H9 (cell line): ENCODE data around the gene KRT3. TPM values are rescaled to one million over a fixed set of nuclear protein-coding genes. Genes with fewer than 3 reads are reported as not detected.

Experiments
- DNase-seq: peaks from one replicate; pipeline ENCODE4 v3.0.0-alpha.2; 2017
- H2AFZ ChIP-seq: one replicate; pipeline ENCODE4 v1.6.1; 2013; ENCODE audit warnings: mild to moderate bottlenecking, low read length, control low read depth, moderate library complexity
- H2AK5ac ChIP-seq: 2 replicates; pipeline ENCODE4 v1.6.1; 2013; ENCODE audit warnings: low read length, control low read depth, mixed read lengths; ENCODE audit not compliant: insufficient read length
- H2BK120ac ChIP-seq: one replicate; pipeline ENCODE4 v1.6.1; 2013; ENCODE audit warnings: low read depth, mild to moderate bottlenecking, low read length, control low read depth, inconsistent platforms; ENCODE audit not compliant: poor library complexity, severe bottlenecking
- H2BK12ac ChIP-seq: 2 replicates; pipeline ENCODE4 v1.6.1; 2013; ENCODE audit warnings: low read length, control low read depth, mixed read lengths, low read depth; ENCODE audit not compliant: insufficient read length
- H2BK15ac ChIP-seq: 2 replicates; pipeline ENCODE4 v1.6.1; 2013; ENCODE audit warnings: low read depth, low read length, control low read depth
- H2BK20ac ChIP-seq: one replicate; pipeline ENCODE4 v1.6.1; 2013; ENCODE audit warnings: low read depth, mild to moderate bottlenecking, low read length, control low read depth, inconsistent platforms; ENCODE audit not compliant: poor library complexity, severe bottlenecking
- H2BK5ac ChIP-seq: 2 replicates; pipeline ENCODE4 v1.6.1; 2013; ENCODE audit warnings: low read length, control low read depth, mixed read lengths; ENCODE audit not compliant: insufficient read length
- H3K14ac ChIP-seq: 2 replicates; pipeline ENCODE4 v1.6.1; 2013; ENCODE audit warnings: low read length, control low read depth; ENCODE audit not compliant: insufficient read depth
- H3K18ac ChIP-seq: 2 replicates; pipeline ENCODE4 v1.6.1; 2013; ENCODE audit warnings: low read depth, mild to moderate bottlenecking, mixed read lengths, low read length, control low read depth; ENCODE audit not compliant: insufficient read length
- H3K23ac ChIP-seq: 2 replicates; pipeline ENCODE4 v1.6.1; 2013; ENCODE audit warnings: low read length, control low read depth, mixed read lengths, low read depth; ENCODE audit not compliant: insufficient read length
- H3K23me2 ChIP-seq: 2 replicates; pipeline ENCODE4 v1.6.1; 2013; ENCODE audit warnings: low read depth, mild to moderate bottlenecking, mixed read lengths, low read length, control low read depth; ENCODE audit not compliant: insufficient read length, poor library complexity, severe bottlenecking
- H3K27ac ChIP-seq: 2 replicates; pipeline ENCODE4 v1.5.1; 2013; ENCODE audit warnings: low read length, control low read depth, mixed read lengths, low read depth; ENCODE audit not compliant: insufficient read length
- H3K27me3 ChIP-seq: 2 replicates; pipeline ENCODE4 v1.6.1; 2013; ENCODE audit warnings: low read length, control low read depth, inconsistent platforms; ENCODE audit not compliant: insufficient read depth
- H3K4ac ChIP-seq: 2 replicates; pipeline ENCODE4 v1.6.1; 2013; ENCODE audit warnings: low read depth, mild to moderate bottlenecking, control low read depth, inconsistent platforms, low read length, moderate library complexity
- H3K4me1 ChIP-seq: 2 replicates; pipeline ENCODE4 v1.6.1; 2013; ENCODE audit warnings: low read length, control low read depth, inconsistent platforms; ENCODE audit not compliant: insufficient read depth
- H3K4me2 ChIP-seq: 2 replicates; pipeline ENCODE4 v1.6.1; 2013; ENCODE audit warnings: low read length, control low read depth, mixed read lengths; ENCODE audit not compliant: insufficient read length, insufficient read depth
- H3K56ac ChIP-seq: 2 replicates; pipeline ENCODE4 v1.6.1; 2013; ENCODE audit warnings: low read depth, mild to moderate bottlenecking, mixed read lengths, low read length, control low read depth; ENCODE audit not compliant: insufficient read length
- H3K79me1 ChIP-seq: 2 replicates; pipeline ENCODE4 v1.6.1; 2013; ENCODE audit warnings: low read depth, mild to moderate bottlenecking, moderate library complexity, low read length, control low read depth, inconsistent platforms; ENCODE audit not compliant: insufficient read depth, poor library complexity, severe bottlenecking
- H3K79me2 ChIP-seq: 2 replicates; pipeline ENCODE4 v1.6.1; 2013; ENCODE audit warnings: low read length, control low read depth, inconsistent platforms; ENCODE audit not compliant: insufficient read depth
- H3K9ac ChIP-seq: 2 replicates; pipeline ENCODE4 v1.6.1; 2013; ENCODE audit warnings: low read length, control low read depth, mixed read lengths; ENCODE audit not compliant: insufficient read length; ENCODE audit errors: extremely low read depth
- H3K9me3 ChIP-seq: one replicate; pipeline ENCODE4 v1.6.1; 2013; ENCODE audit warnings: low read depth, low read length, inconsistent platforms; ENCODE audit not compliant: control insufficient read depth
- H3T11ph ChIP-seq: one replicate; pipeline ENCODE4 v1.6.1; 2013; ENCODE audit warnings: mild to moderate bottlenecking, low read length, control low read depth, inconsistent platforms
- H4K20me1 ChIP-seq: one replicate; pipeline ENCODE4 v1.6.1; 2013; ENCODE audit not compliant: control insufficient read depth, insufficient read length, insufficient read depth
- H4K5ac ChIP-seq: 2 replicates; pipeline ENCODE4 v1.6.1; 2013; ENCODE audit warnings: low read depth, mild to moderate bottlenecking, mixed read lengths, low read length, control low read depth; ENCODE audit not compliant: insufficient read length
- H4K8ac ChIP-seq: replicated peaks from 2 replicates; pipeline ENCODE4 v1.6.1; 2013; ENCODE audit warnings: low read length, control low read depth, mixed read lengths, low read depth; ENCODE audit not compliant: insufficient read length
- H4K91ac ChIP-seq: 2 replicates; pipeline ENCODE4 v1.6.1; 2013; ENCODE audit warnings: low read depth, mild to moderate bottlenecking, moderate library complexity, mixed read lengths, low read length, control low read depth; ENCODE audit not compliant: insufficient read length
- H3K27ac Mint-ChIP-seq, 3 experiments: 2 replicates in 2 of 3; 3 replicates in 1 of 3; pipeline ENCODE4 v1.8.0; 2020 to 2021; ENCODE audit warnings: mixed read lengths in 3 of 3, mild to moderate bottlenecking in 1 of 3, moderate library complexity in 1 of 3
- H3K27me3 Mint-ChIP-seq: 2 replicates; pipeline ENCODE4 v1.8.0; 2021; ENCODE audit warnings: low read depth, mild to moderate bottlenecking, moderate library complexity, mixed read lengths
- H3K36me3 Mint-ChIP-seq, 3 experiments: 2 replicates in 2 of 3; 3 replicates in 1 of 3; pipeline ENCODE4 v1.8.0; 2020 to 2021; ENCODE audit warnings: low read depth in 3 of 3, mixed read lengths in 3 of 3; ENCODE audit not compliant: insufficient read depth in 1 of 3
- H3K4me1 Mint-ChIP-seq, 2 experiments: 2 replicates each; pipeline ENCODE4 v1.8.0; 2020; ENCODE audit warnings: mixed read lengths in 2 of 2
- H3K4me3 Mint-ChIP-seq, 2 experiments: 2 replicates in 1 of 2; 3 replicates in 1 of 2; pipeline ENCODE4 v1.8.0; 2020 to 2021; ENCODE audit warnings: mild to moderate bottlenecking in 2 of 2, mixed read lengths in 2 of 2, moderate library complexity in 1 of 2
- H3K9me3 Mint-ChIP-seq, 2 experiments: 2 replicates in 1 of 2; 3 replicates in 1 of 2; pipeline ENCODE4 v1.8.0; 2020; ENCODE audit warnings: mild to moderate bottlenecking in 2 of 2, mixed read lengths in 2 of 2, moderate library complexity in 1 of 2
- WGBS: extraction: QIAGEN DNeasy Blood & Tissue Kit; methylation state at CpG from one replicate; pipeline ENCODE4 v1.1.7; 2013; ENCODE audit warnings: missing lambda C conversion rate, low lambda C conversion rate, mixed read lengths; ENCODE audit not compliant: insufficient read length; ENCODE audit errors: extremely low coverage; 5-methylcytosine and 5-hydroxymethylcytosine counted together
- total RNA-seq: library from RNA; stranded (reverse); gene quantifications from 2 replicates; pipeline ENCODE4 v1.2.1, GENCODE V29; 2021
- TF ChIP-seq, protein P1 (sequence below): fragments of 200-600 bp; sonication (generic); conservative IDR thresholded peaks from 3 replicates; pipeline ENCODE4 v1.8.0; 2021; ENCODE audit warnings: antibody characterized with exemption, mild to moderate bottlenecking

The KRT3 gene
- total RNA-seq, 1 experiment from 2014 or later, result not detected

DNA sequence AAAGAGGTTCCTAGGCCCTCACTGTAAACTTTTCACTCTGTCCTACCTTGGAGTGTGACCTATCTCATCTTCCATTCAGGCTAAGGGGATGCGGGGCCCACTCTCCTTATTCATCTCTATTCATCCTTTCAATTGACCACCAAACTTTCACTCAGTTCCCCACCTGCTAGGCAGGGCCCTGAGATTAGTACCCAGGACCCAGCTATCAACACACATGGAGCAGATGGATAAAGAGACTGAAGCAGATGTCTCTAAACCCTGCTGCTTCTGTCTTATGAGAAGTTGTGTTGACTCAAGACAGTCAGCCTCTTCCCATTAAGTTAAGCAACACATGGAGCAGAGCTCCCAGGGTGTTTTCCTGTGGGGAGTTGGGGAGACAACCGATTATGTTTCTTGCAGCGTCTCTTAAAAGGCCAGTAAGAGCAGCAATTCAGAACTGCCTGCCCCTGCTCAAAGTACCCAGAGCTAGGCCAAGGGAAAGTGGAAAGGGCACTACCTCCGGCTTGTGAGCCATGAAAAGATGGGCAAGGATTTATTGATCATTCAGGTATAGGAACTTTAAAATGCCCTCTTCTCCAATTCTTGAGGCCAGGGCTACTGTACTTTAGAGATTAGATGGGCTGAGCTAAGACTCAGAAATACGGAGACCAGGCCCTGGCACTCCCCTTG lies 29.4 kb downstream of the KRT3 start:
- Histone ChIP-seq H2AFZ (no peak overlapping the region), H2AK5ac (no peak overlapping the region), H3K9me3 (no peaks in the 10 kb centered on the region), H3K79me2 (no peaks in the 10 kb centered on the region), H4K5ac (no peak overlapping the region), H2BK120ac (no peak overlapping the region), H3K4me1 (no peaks in the 10 kb centered on the region), H4K8ac (no peak overlapping the region), H3T11ph (no peak overlapping the region), H3K56ac (no peak overlapping the region), H3K23ac (no peak overlapping the region), H3K4ac (no peak overlapping the region), H3K14ac (no peak overlapping the region), H4K20me1 (no peaks in the 10 kb centered on the region), H2BK15ac (no peak overlapping the region), H2BK20ac (no peak overlapping the region), H3K79me1 (no peaks in the 10 kb centered on the region), H3K23me2 (no peaks in the 10 kb centered on the region), H2BK5ac (no peak overlapping the region), H3K18ac (no peak overlapping the region), H3K27ac (no peak overlapping the region), H4K91ac (no peak overlapping the region), H3K27me3 (no peaks in the 10 kb centered on the region), H3K9ac (no peak overlapping the region), H2BK12ac (no peak overlapping the region), H3K4me2 (no peak overlapping the region)
- no peak for DNase-seq
- H3K4me3 Mint-ChIP-seq, result no peak overlapping the region
- no peak overlapping the region for H3K27ac Mint-ChIP-seq
- no peaks in the 10 kb centered on the region for H3K4me1 Mint-ChIP-seq
- peaks cover 4 to 13% of the 10 kb centered on the region in 2 experiments; a peak in 4 of 5 replicates for H3K9me3 Mint-ChIP-seq
- TF ChIP-seq, protein P1, sequence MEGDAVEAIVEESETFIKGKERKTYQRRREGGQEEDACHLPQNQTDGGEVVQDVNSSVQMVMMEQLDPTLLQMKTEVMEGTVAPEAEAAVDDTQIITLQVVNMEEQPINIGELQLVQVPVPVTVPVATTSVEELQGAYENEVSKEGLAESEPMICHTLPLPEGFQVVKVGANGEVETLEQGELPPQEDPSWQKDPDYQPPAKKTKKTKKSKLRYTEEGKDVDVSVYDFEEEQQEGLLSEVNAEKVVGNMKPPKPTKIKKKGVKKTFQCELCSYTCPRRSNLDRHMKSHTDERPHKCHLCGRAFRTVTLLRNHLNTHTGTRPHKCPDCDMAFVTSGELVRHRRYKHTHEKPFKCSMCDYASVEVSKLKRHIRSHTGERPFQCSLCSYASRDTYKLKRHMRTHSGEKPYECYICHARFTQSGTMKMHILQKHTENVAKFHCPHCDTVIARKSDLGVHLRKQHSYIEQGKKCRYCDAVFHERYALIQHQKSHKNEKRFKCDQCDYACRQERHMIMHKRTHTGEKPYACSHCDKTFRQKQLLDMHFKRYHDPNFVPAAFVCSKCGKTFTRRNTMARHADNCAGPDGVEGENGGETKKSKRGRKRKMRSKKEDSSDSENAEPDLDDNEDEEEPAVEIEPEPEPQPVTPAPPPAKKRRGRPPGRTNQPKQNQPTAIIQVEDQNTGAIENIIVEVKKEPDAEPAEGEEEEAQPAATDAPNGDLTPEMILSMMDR, result no peak
- H3K27me3 Mint-ChIP-seq, result peaks cover 22% of the 10 kb centered on the region
- no peaks in the 10 kb centered on the region for H3K36me3 Mint-ChIP-seq
- no CpG with 5 or more reads among the region's 5 CpGs for WGBS
